ENCODE results near the gene CARS2.
"Not testable (repeated sequence)": the region's sequence is repeated elsewhere in the genome, so short reads cannot be mapped to it uniquely, and the experiment has no call there.

CARS2 gene, protein sequence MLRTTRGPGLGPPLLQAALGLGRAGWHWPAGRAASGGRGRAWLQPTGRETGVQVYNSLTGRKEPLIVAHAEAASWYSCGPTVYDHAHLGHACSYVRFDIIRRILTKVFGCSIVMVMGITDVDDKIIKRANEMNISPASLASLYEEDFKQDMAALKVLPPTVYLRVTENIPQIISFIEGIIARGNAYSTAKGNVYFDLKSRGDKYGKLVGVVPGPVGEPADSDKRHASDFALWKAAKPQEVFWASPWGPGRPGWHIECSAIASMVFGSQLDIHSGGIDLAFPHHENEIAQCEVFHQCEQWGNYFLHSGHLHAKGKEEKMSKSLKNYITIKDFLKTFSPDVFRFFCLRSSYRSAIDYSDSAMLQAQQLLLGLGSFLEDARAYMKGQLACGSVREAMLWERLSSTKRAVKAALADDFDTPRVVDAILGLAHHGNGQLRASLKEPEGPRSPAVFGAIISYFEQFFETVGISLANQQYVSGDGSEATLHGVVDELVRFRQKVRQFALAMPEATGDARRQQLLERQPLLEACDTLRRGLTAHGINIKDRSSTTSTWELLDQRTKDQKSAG

DNA sequence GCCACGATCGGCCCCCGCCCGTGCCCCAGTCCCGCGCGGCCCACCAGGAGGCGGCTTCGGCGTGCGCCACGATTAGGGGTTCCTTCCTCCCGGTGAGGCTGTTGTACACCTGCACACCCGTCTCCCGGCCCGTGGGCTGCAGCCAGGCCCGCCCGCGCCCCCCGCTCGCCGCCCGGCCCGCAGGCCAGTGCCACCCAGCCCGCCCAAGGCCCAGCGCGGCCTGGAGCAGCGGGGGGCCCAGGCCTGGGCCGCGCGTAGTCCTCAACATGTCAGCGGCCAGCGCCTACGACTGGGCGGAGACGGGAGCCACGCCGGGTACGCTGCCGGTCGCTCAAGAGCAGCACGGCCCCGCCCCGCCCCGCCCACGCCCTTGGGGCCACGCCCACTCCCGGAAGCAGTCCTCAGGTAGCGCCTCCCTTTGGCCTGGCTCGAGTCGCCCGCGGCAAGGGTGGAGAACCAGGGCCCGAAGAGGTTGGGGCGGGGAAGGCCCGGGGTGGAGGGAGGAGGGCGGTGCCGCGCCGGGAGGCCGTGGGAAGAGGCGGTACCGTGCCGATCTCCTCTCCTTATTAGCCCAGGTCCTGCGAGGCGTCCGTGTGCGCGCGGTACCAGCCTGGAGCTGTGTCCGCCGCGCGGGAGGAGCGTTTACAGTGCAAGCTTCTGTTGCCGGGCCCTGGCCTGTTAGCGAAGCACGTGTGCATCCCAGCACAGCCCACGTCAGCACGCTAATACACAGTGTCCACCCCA, at the start of gene CARS2:
Gene CARS2, minus strand, starts transcription at position 291 of the 744 bp plus-strand sequence. Its CDS starts 23 bp downstream, at position 268.
- peak; percentile 96 for DNase-seq (ENCODE audit: low spot score)

DNA sequence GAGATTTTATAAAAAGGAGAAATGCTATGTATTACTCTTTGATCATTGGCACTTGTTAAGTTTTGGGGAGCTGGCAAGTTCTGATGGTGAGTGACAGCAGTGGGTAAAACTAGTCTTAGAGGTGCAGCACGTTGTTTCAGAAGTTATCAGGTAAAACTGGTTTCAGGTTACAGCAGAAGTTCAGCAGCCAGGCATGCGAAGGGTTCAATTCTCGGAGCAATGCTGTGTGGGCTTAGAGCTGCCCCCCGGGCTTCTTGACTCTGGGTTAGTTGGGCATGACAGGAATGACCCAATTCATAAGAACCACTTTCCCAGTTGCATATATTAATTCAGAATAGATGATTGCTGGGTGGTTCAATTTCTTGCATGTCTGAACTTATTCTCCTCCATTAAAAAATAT, 42.4 kb upstream of the CARS2 start:
- no peak for DNase-seq (ENCODE audit: low spot score)

DNA sequence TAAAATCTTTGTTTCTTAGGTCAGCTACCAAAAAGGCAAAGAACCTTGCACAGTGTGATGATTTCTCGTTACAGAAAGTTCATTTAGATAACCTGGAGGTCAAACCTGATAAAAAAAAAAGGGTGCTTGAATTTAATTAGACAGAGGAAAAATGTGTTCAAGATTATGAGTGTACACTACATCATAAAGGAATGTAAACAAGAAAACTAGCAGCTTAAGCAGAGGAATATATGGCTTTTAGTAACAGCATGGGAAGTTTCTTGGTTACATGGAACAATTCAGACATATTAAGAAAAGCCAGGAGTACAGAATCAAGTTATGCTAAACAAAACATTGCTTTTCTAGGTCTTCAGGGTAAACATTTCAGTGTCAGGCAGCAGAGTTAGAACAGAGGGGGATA, 40.5 kb upstream of the CARS2 start:
- no peak for DNase-seq (ENCODE audit: low spot score)

DNA sequence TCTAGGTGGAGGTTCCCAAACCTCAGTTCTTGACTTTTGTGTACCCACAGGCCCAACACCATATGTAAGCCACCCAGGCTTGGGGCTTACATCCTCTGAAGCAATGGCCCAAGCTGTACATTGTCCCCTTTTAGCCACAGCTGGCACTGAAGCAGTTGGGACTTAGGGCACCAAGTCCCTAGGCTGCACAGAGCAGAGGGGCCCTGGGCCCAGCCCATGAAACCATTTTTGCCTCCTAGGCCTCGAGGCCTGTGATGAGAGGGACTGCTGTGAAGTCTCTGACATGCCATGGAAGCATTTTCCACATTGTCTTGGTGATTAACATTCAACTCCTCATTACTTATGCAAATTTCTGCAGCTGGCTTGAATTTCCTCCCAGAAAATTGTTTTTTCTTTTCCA, 37.8 kb upstream of the CARS2 start:
- DNase-seq (ENCODE audit: low spot score), result no peak

DNA sequence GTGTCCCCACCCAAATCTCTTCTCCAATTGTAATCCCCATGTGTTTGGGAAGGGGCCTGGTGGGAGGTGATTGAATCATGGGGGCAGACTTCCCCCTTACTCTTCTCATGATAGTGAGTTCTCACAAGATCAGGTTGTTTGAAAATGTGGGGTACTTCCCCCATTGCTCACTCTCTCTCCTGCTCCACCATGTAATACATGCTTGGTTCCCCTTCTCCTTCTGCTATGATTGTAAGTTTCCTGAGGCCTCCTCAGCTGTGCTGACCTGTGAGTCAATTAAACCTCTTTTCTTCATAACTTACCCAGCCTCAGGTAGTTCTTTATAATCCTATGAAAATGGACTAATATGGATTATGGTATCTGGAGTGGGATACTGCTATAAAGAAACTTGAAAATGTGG, 31.6 kb upstream of the CARS2 start:
- no peak for DNase-seq (ENCODE audit: low spot score)

DNA sequence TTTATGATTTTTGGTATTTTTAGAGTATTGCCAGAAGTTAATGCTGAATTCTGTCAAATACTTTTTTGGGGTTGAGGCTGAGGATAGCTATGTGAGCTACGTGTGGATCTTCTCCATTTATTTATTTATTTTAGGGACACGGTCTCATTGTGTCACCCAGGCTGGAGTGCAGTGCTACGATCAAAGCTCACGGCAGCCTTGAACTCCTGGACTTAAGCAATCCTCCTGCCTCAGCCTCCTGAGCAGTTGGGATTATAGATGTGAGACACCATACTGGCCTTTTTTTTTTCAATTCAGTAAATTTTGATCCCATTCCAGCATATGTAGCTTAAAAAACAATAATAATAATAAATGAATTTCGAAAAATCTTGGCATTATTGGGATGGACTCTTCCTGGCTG, 28.6 kb upstream of the CARS2 start:
- DNase-seq (ENCODE audit: low spot score), result no peak

DNA sequence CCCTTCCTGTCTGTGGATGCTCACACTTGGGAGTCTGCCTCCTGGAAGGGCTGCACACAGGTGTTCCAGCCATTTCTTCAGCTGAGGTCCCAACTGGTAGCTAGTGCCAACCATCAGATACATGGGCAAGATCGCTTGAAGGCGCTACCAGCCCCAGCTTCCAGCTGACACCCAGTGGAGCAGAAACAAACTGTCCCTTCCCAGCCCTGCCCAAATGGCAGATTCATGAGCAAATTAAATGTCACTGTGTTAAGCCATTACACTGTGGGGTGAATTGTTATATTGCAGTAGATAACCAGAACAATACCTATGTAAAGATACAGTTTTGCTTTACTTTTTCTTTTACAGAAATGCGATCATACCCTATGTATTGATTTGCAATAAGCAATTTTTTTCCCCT, 25.2 kb upstream of the CARS2 start:
- no peak for DNase-seq (ENCODE audit: low spot score)

DNA sequence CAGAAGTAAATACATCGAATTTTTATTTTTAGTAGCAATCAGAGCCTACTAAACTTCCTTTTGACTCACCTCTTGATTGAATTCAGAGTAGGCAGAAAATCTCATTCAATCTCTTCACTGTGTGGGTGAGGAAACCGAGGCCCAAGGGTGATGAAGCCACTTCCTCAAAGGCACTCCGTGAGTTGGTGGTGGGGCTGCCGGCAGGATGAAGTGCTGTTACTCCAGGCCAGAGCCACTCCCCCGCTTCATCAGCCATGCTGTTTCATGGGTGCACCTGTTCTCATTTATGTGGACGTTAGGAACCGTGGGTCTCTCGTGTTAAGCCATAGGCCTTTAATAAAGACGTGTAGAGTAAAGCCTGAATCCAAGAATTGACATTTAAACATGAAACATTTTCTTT, 20.8 kb upstream of the CARS2 start:
- no peak for DNase-seq (ENCODE audit: low spot score)

DNA sequence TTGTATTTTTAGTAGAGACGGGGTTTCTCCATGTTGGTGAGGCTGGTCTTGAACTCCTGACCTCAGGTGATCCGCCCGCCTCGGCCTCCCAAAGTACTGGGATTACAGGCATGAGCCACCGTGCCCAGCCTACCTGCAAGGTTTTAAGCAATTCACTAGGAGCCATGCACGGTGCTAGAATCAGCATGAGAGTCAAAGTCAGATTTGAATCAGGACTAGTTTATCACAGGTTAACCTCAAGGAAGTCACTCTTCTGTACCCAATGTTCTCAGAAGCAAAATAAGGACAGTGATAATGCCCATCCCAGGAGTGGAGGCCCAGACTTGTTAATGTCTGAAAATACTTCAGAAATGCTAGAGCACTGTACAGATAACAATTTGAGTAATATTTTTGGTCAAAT, 20.2 kb upstream of the CARS2 start:
- not testable (repeated sequence) for DNase-seq (ENCODE audit: low spot score)

DNA sequence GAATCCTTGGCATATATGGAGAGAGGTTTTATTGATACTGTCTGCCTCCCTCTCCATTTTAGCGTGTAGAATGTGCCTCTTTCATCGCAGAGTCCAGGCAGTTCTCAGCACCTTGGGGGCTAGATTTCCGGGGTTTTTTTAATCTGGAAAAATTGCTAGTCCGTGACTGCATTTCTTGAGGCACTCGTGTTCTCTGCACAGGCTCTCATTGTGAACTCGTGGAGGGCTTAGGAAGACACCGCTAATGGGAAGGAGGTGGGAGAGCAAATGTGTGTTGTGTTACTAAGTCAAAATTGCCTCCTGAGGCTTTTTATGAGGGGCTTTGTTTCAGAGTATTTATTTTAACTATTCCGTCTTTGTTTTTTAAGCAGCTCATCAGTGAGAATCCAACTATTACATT, 17.7 kb upstream of the CARS2 start:
- DNase-seq (ENCODE audit: low spot score), result no peak

DNA sequence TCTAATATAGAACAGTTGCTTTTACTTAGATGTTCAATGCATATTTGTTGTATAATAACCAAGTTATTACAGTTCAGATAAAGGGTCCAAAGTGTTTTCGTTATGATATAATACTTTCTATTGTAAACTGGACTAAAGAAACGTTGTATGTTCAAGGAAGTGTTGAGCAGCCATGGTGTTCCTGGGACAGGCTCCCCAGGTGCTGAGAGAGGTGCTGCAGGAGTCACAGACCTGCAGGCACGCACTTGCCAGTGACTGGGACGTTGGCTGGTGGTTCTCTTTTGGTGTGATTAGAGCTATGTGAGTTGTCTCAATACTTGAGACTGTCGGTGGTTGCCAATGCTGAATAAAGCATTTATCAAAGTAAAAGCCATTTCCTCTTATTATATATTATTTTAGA, 17.1 kb upstream of the CARS2 start:
- no peak for DNase-seq (ENCODE audit: low spot score)

DNA sequence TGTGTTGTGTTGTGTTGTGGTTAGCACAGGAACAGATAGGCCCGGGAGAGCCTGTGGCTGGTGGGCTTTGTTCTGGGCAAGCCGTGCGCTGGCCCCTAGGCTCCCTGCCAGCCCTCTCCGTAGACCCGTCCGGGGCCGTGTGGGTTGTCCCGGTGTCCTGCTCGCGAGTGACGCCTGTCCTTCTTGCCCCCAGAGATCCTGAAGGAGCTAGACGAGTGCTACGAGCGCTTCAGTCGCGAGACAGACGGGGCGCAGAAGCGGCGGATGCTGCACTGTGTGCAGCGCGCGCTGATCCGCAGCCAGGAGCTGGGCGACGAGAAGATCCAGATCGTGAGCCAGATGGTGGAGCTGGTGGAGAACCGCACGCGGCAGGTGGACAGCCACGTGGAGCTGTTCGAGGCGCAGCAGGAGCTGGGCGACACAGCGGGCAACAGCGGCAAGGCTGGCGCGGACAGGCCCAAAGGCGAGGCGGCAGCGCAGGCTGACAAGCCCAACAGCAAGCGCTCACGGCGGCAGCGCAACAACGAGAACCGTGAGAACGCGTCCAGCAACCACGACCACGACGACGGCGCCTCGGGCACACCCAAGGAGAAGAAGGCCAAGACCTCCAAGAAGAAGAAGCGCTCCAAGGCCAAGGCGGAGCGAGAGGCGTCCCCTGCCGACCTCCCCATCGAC, 13.3 kb upstream of the CARS2 start:
- DNase-seq (ENCODE audit: low spot score), result no peak

DNA sequence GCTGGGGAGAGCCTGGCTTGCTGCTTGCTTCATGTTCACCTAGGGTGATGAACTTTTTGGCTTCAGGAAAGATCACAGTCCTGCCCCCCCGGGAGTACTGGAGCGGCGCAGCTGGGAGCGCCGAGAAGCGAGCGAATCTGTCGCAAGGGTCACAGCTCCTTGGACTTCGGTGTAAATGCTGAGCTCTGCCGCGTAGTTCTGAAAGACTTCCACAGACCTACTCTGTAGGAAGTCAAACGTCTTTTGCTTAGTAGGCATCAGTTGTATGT, 10.3 kb upstream of the CARS2 start:
- no peak for DNase-seq (ENCODE audit: low spot score)

DNA sequence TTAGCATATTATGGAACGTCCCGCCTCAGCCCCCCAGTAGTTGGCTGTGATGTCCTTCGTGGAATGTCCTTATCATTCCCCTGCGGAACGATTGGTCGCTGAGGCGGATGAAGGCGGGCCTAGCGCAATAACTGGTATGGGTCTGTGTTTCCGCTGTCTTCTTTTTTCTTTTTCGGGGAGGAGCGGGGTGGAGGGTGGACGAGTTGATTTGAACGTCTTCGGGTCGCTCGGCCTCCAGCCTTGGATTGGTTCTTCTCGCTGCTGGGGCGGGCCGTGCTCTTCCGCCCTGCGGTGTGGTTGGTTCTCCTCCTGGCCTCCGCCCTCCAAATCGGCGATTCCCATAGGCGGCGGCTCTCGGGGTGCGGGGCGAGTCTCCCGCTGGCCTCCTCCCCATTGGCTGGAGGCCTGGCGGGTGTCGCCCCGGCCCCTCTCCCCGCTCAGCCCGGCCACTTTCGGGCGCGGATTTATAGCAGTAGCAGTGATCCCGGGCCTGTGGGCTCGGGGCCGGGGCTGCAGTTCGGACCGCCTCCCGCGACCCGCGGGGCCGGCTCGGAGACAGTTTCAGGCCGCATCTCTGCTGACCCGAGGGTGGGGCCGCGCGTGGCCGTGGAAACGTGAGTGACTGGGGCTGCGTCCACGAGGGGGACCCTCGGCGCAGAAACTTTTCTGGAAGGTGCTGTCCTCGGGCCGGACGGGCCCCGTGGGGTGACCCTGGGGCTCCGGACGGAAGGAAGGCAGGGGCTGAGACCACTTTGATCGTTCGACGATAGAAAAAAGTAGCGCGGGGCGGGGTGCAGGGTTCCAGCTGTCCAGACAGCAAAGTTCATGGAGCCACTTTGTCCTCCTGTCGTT, 9.7 kb upstream of the CARS2 start:
- peak; percentile 97 for DNase-seq (ENCODE audit: low spot score)

DNA sequence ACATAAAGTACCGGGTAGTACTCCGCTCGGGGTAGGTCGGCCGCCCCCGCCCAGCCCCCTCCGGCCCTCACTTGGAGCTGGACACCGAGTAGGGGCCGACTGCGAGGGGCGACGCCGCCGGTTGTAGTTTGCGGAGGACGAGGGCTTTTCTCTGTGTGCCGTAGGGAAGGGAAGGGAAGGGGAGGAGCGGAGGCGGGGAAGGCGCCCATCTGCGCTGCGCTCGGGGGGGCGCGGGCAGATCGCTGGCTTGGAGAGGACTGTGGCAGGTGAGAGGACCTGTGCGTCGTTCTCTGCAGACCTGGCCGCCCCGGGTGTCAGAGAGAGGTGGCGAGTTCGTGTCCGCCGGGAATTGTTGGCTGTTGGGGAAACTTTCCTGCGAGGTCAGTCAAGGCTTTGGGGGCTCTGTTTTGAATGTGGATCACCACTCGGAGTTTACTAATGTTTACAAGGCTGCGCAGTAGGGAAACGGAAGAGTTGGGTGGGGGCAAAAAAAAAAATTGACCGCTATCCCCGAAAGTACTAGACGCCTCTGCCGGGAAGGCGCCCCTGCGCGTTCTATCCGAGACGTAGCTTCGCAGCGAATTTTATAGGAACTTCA, 9.0 kb upstream of the CARS2 start:
- DNase-seq (ENCODE audit: low spot score), result no peak

DNA sequence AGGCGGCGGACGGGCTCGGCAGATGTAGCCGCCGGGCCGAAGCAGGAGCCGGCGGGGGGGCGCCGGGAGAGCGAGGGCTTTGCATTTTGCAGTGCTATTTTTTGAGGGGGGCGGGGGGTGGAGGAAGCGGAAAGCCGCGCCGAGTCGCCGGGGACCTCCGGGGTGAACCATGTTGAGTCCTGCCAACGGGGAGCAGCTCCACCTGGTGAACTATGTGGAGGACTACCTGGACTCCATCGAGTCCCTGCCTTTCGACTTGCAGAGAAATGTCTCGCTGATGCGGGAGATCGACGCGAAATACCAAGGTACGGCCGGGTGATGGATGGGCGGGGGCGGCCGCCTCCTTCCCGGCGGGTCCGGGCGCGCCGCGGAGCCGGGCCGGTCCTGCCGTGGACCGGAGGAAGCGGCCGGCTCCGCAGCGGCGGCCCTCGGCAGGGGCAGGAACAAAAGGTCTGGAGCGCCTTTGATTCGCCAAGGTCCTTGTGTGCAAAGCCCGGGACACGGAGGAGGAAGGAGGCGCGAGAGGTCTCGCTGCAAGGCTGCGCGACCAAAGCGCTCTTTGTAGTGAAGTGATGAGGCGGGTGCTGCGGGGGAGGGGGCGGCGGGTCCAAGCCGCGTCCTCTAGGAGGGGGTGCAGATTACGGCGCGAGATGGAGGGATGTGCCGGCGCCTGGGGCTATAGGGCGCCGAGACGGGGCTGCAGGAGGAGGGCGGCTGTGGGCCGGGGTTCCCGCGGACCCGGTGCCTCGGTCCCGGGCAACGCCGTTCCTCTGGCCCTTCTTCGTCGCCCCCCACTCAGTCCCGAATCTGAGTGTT, 8.3 kb upstream of the CARS2 start:
- DNase-seq (ENCODE audit: low spot score), result no peak

DNA sequence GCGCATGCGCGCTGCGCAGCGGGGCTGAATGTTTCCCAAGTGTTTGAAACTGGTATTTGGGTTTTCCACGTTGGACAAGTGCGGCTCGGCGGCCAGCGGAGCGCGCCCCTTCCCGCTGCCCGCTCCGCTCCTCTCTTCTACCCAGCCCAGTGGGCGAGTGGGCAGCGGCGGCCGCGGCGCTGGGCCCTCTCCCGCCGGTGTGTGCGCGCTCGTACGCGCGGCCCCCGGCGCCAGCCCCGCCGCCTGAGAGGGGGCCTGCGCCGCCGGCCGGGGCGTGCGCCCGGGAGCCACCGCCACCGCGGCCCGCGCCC, 7.7 kb upstream of the CARS2 start, which contains the start of gene ING1:
Gene ING1, plus strand, starts transcription at position 59 of the 311 bp plus-strand sequence. CDS start 450 bp downstream, outside the sequence.
- no peak for DNase-seq (ENCODE audit: low spot score)

DNA sequence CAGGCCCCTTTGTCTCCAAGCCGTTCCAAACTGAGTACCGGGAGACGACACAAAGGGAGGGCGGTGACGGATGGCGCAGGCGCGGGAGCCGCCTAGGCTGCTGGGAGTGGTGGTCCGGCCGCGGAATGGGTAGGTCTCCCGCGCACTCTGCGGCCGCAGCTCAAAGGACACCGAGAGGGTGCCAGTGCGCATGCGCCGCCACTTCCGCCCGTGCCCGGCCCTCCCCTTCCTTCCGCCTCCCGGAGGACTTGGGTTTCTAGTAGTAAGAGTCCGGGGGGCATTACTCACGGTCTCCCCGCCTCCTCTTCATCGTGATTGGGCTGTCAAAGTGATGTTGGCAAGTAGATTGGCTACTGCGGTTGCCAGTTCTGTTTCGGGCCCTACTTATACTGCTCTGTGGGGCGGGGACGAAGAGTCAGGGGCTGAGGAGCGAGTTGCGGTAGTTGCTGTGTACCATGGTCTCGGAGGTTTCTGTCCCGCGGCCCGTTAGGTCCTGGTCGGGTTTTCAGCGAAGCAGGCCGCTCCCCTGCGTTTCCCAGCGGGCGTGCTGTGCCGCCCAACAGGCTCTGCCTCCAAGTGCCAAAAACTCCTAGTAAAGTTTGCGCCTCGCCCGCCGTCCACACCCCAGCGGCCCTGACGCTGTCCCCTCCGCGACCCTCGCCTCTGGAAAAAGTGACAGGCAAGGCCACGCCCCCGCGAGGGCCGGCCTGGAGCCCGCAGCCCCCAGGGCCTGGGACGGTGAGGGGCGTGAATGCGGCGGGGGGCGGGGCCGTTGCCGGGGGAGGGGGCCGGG, 7.1 kb upstream of the CARS2 start:
- peak; percentile 99 for DNase-seq (ENCODE audit: low spot score)

DNA sequence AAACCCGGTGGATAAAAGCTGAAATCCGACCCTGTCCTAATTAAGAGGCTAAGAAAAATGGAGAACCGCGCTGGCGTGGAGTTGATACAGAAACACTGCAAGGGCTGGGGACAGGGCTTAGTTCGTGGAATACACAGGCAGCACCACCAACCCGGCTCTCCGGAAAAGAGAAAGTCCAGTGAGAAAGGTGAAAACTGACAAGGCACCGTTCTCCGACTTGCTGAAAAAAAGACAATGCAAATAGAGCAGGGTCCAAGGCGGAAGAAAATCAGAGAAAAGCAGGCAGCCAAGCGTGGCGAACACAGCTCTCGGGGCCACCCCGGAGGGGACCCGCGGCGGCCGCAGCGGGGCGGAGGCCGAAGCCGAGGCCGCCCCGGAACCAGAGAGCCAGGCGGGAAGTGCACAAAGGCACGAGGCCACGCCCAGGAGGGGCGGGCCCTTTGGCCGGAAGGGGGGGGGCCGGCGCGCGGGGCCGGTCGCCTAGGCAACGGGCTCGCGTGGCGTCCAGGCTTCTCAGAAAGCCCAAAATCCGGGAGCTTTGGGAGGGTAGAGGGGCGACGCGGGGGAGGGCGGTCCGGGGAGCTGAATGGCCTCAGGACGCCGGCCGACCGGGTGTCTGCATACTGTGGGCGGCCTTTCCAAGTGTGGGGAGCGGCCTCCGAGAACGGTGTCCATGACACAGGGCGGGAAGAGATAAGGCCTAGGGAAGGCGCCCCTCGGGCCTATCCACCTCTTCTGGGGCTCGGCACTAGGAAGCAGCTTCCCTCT, 6.3 kb upstream of the CARS2 start:
- DNase-seq (ENCODE audit: low spot score), result peak; percentile 93

All from AG08396 (cell line).